ENCODE results near the gene G6PC3. TPM values are rescaled to one million over a fixed set of nuclear protein-coding genes. Genes with fewer than 3 reads are reported as not detected.

The G6PC3 gene
- total RNA-seq, 1 donor from 2014 or later: 16.6 TPM

GRCh38 chr17:44069974-44070454, 521 bp upstream of the G6PC3 start:
- peaks cover 59% of the 10 kb centered on the region for H3F3A ChIP-seq (ENCODE audit: low read depth)
- peaks cover 14% of the 10 kb centered on the region for H3K4me1 ChIP-seq
- no peak overlapping the region for H2AFZ ChIP-seq (replicated peaks)
- no peaks in the 10 kb centered on the region for H3K9me3 ChIP-seq (ENCODE audit: low read depth)
- peak overlapping the region; percentile 66 for H3K4me3 ChIP-seq
- peak overlapping the region; percentile 94 for H3K4me3 Mint-ChIP-seq
- H3K9me3 Mint-ChIP-seq: no peaks in the 10 kb centered on the region
- peaks cover 8% of the 10 kb centered on the region for H4K20me1 ChIP-seq (ENCODE audit: low read depth)
- peaks cover 33% of the 10 kb centered on the region for H3K4me1 Mint-ChIP-seq
- peak overlapping the region; percentile 15 for H3K27ac ChIP-seq
- H3K9ac ChIP-seq: no peak overlapping the region
- H3K4me2 ChIP-seq: peak overlapping the region; percentile 72
- H3K27me3 ChIP-seq: no peaks in the 10 kb centered on the region
- peak; percentile 52 for TF ChIP-seq EZH2 (IDR thresholded peaks at IDR 0.05)
- TF ChIP-seq CTCF (IDR thresholded peaks at IDR 0.05): no peak
- no peak for DNase-seq (ENCODE audit: low spot score)
- H3K36me3 Mint-ChIP-seq: peaks cover 10% of the 10 kb centered on the region
- peaks cover 46% of the 10 kb centered on the region for H3K79me2 ChIP-seq (ENCODE audit: low read depth)
- H3K36me3 ChIP-seq: no peaks in the 10 kb centered on the region
- peaks cover 11% of the 10 kb centered on the region for H3K27me3 Mint-ChIP-seq (ENCODE audit: insufficient read depth, low read depth)
- peak overlapping the region; percentile 70 for H3K27ac Mint-ChIP-seq

GRCh38 chr17:44071198-44071520, 624 bp downstream of the G6PC3 start:
- Histone ChIP-seq H3K4me1 (peaks cover 9% of the 10 kb centered on the region), H3K9me3 (ENCODE audit: low read depth) (no peaks in the 10 kb centered on the region), H3F3A (ENCODE audit: low read depth) (peaks cover 48% of the 10 kb centered on the region), H3K4me3 (peak overlapping the region; percentile 66), H3K9ac (peak overlapping the region; percentile 60), H3K27me3 (no peaks in the 10 kb centered on the region), H3K36me3 (no peaks in the 10 kb centered on the region), H4K20me1 (ENCODE audit: low read depth) (peaks cover 3% of the 10 kb centered on the region), H2AFZ (replicated peaks) (peak overlapping the region; percentile 81), H3K27ac (peak overlapping the region; percentile 90), H3K79me2 (ENCODE audit: low read depth) (peaks cover 35% of the 10 kb centered on the region), H3K4me2 (peak overlapping the region; percentile 84)
- no peak for DNase-seq (ENCODE audit: low spot score)
- no peaks in the 10 kb centered on the region for H3K9me3 Mint-ChIP-seq
- peaks cover 26% of the 10 kb centered on the region for H3K4me1 Mint-ChIP-seq
- H3K36me3 Mint-ChIP-seq: peaks cover 20% of the 10 kb centered on the region
- no peak for TF ChIP-seq EZH2 (IDR thresholded peaks at IDR 0.05)
- TF ChIP-seq EZH2phosphoT487 (IDR thresholded peaks at IDR 0.05): no peak
- no peak for TF ChIP-seq CTCF (IDR thresholded peaks at IDR 0.05)
- peaks cover 5% of the 10 kb centered on the region for H3K27me3 Mint-ChIP-seq (ENCODE audit: insufficient read depth, low read depth)
- H3K4me3 Mint-ChIP-seq: peak overlapping the region; percentile 94
- H3K27ac Mint-ChIP-seq: peak overlapping the region; percentile 91

- Histone ChIP-seq H3K4me1 (peaks cover 9% of the 10 kb centered on the region), H3K4me2 (peak overlapping the region; percentile 84), H3K9ac (peak overlapping the region; percentile 60), H3K27me3 (no peaks in the 10 kb centered on the region), H3K36me3 (no peaks in the 10 kb centered on the region), H3K9me3 (ENCODE audit: low read depth) (no peaks in the 10 kb centered on the region), H4K20me1 (ENCODE audit: low read depth) (peaks cover 3% of the 10 kb centered on the region), H3K79me2 (ENCODE audit: low read depth) (peaks cover 35% of the 10 kb centered on the region), H3F3A (ENCODE audit: low read depth) (peaks cover 47% of the 10 kb centered on the region), H3K27ac (no peak overlapping the region), H2AFZ (replicated peaks) (no peak overlapping the region), H3K4me3 (peak overlapping the region; percentile 66)
- DNase-seq (ENCODE audit: low spot score): no peak
- Mint-ChIP-seq H3K27me3 (ENCODE audit: insufficient read depth, low read depth) (peaks cover 8% of the 10 kb centered on the region), H3K9me3 (no peaks in the 10 kb centered on the region), H3K27ac (peak overlapping the region; percentile 26), H3K4me3 (peak overlapping the region; percentile 94), H3K36me3 (peaks cover 24% of the 10 kb centered on the region), H3K4me1 (peaks cover 23% of the 10 kb centered on the region)
- TF ChIP-seq EZH2 (IDR thresholded peaks at IDR 0.05) (no peak), EZH2phosphoT487 (IDR thresholded peaks at IDR 0.05) (no peak), CTCF (IDR thresholded peaks at IDR 0.05) (no peak)
Observed at GRCh38 chr17:44071772-44072171, 1.2 kb downstream of the G6PC3 start.

All from neural progenitor cell (in vitro differentiated cells).